ENCODE measurements around the gene ITGB6.
"Not testable (repeated sequence)": the region's sequence is repeated elsewhere in the genome, so short reads cannot be mapped to it uniquely, and the experiment has no call there.

The ITGB6 gene

GRCh38 chr2:160175169-160176134, 24.6 kb downstream of the ITGB6 start:
- no peak for DNase-seq

GRCh38 chr2:160174322-160174721, 25.8 kb downstream of the ITGB6 start:
- no peak for DNase-seq

- no peak for DNase-seq
Observed at GRCh38 chr2:160169988-160170387, 30.1 kb downstream of the ITGB6 start.

- no peak for DNase-seq
Observed at GRCh38 chr2:160169471-160169870, 30.6 kb downstream of the ITGB6 start.

GRCh38 chr2:160168878-160169277, 31.2 kb downstream of the ITGB6 start:
- no peak for DNase-seq

- DNase-seq = no peak
Observed at GRCh38 chr2:160167089-160167740, 32.9 kb downstream of the ITGB6 start.

GRCh38 chr2:160165996-160166395, 34.1 kb downstream of the ITGB6 start:
- DNase-seq = no peak

GRCh38 chr2:160165081-160165480, 35.0 kb downstream of the ITGB6 start:
- DNase-seq = no peak

GRCh38 chr2:160157861-160158829, 41.9 kb downstream of the ITGB6 start:
- DNase-seq = no peak

GRCh38 chr2:160156665-160157064, 43.4 kb downstream of the ITGB6 start:
- no peak for DNase-seq

GRCh38 chr2:160156100-160156499, 44.0 kb downstream of the ITGB6 start:
- no peak for DNase-seq

GRCh38 chr2:160148419-160148818, 51.7 kb downstream of the ITGB6 start:
- DNase-seq = not testable (repeated sequence)

GRCh38 chr2:160145471-160145870, 54.6 kb downstream of the ITGB6 start:
- DNase-seq = no peak

GRCh38 chr2:160144280-160144990, 55.6 kb downstream of the ITGB6 start:
- DNase-seq = no peak

GRCh38 chr2:160142472-160142871, 57.6 kb downstream of the ITGB6 start:
- no peak for DNase-seq

- no peak for DNase-seq
Observed at GRCh38 chr2:160141912-160142311, 58.2 kb downstream of the ITGB6 start.

- DNase-seq = no peak
Observed at GRCh38 chr2:160141419-160141818, 58.7 kb downstream of the ITGB6 start.

GRCh38 chr2:160140471-160140870, 59.6 kb downstream of the ITGB6 start:
- no peak for DNase-seq

GRCh38 chr2:160139991-160140390, 60.1 kb downstream of the ITGB6 start:
- DNase-seq = no peak

GRCh38 chr2:160139350-160139749, 60.7 kb downstream of the ITGB6 start:
- DNase-seq = no peak

GRCh38 chr2:160138406-160138805, 61.7 kb downstream of the ITGB6 start:
- DNase-seq = no peak

GRCh38 chr2:160137464-160137863, 62.6 kb downstream of the ITGB6 start:
- no peak for DNase-seq
